ENCODE results near the gene FAM111A. TPM values are rescaled to one million over a fixed set of nuclear protein-coding genes. Genes with fewer than 3 reads are reported as not detected.

FAM111A gene
- total RNA-seq: 50.9 and 56.6 TPM in 2 replicates

DNA sequence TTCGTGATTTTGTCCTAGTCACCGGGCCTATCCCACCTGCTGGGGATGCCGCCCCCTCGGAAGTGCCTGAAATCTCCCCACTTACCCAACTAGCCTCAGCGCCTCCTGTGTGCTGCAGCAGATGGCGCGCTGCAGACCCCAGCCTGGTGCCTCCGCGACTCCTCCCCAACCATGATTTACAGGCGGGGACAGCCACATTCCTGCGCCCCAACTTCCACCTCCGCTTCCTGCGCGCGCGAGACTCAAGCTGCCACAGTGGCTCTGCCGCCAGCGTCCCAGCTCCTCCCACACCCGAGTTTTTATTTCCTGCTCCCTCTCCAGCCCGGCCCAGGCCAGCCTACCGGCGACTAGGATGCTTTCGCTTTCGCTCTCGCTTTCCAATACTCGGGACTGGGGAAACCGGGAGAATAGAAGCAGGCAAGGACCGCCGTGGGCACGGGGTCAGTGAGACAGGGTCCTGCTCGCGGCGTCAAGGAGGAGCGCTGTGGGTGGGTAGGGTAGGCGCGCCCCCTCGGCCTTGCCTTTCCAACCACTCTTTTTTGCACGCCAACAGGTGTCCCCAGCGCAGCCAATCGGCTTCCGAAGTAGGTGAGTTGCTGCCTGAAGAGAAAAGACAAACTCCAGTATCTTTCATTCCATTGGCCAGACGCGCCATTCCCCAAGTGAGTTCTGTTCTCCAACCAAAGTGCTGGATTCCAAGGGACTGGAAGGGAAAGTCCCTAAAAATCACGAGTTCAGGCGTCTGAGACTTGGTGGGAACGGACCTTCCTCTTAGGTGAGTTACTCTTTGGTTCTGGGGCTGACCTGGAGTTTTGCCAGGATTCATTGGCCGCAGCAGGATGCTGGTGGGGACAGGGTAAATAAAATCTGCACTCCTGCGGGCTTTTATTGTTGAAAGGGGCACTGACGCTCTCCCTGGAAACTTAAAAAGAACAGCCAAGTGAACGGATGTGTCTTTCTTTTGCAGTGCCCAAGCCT, at the start of gene FAM111A:
TSS of gene FAM111A (plus strand) at position 327 of the 978 bp plus-strand sequence. CDS start 6,017 bp downstream, outside the sequence.

GRCh38 chr11:59106363-59107336, 36.0 kb upstream of the FAM111A start, which contains the start of gene FAM111B:
TSS of gene FAM111B (plus strand) at chr11:59107237. CDS start at chr11:59109626, 2,389 bp downstream.

GRCh38 chr11:59171508-59172322, 29.1 kb downstream of the FAM111A start, which contains the start of gene DTX4:
TSS of gene DTX4 (plus strand) at chr11:59172132. CDS start at chr11:59172596, 464 bp downstream.

Other genes starting within 250 kb of the FAM111A start
- not detected in 2 replicates for gene GLYATL1, start 203.4 kb upstream of the FAM111A start, total RNA-seq
- not detected in 2 replicates for gene GLYATL1B, start 56.5 kb upstream of the FAM111A start, total RNA-seq
- gene FAM111B, start 35.6 kb upstream of the FAM111A start, total RNA-seq: 11.2 and 12.8 TPM in 2 replicates
- gene DTX4, start 29.3 kb downstream of the FAM111A start, total RNA-seq: 0.40 and 1.1 TPM in 2 replicates
- gene MPEG1, start 70.1 kb downstream of the FAM111A start, total RNA-seq: not detected in 2 replicates
- gene OR5AN1, start 216.0 kb downstream of the FAM111A start, total RNA-seq: not detected in 2 replicates